HFF-Myc (cell line): ENCODE results near the gene CNNM4.

Experiments used
- DNase-seq: peaks from one replicate; pipeline ENCODE4 v3.0.0-alpha.2; 2011; ENCODE audit warnings: low read depth; ENCODE audit errors: extremely low read depth
- H3K4me3 ChIP-seq: replicated peaks from 2 replicates; pipeline ENCODE4 v1.5.1; 2011; ENCODE audit warnings: low read depth, mild to moderate bottlenecking, control low read depth, low read length
- TF ChIP-seq, protein P1 (sequence below): IDR thresholded peaks from 2 replicates; pipeline ENCODE4 v1.5.1; 2012; ENCODE audit warnings: mild to moderate bottlenecking, low read depth, low read length, control low read depth; ENCODE audit errors: missing control alignments

Gene CNNM4

DNA sequence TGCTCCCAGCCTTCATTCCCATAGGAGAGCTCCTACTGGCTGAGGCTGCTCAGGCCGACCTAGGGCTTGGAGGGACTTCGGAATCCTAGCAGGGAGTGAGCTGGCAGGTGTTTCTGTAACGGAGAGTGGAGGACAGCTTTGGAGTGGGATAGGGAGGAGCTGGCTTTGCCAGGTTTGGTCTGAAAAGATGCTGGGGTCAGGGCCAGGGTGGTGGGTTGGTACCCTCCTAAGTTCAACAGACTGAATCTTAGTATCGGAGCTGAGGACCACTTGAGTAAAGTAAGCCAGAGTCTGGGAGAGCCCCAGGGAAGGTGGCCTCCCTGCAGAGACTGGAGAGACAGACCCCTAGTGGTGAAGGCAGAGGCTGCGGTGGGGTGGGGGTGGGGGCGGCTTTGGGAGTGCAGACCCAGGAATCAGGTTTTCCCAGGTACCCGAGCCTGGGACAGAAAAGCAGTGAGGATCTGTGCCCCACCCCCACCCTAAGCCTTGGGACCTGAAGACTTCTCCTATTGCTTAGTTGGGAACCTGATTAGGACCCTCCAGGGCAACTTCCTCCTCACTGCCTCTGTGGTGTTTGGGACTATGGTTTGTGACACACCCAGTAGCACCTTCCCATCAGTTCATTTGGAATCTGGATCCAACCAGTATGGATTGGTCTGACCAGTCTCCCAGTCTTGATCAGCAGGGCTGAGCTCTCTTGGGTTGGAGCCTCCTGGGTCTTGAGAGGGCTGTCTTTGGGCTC lies 3.0 kb downstream of the CNNM4 start:
- no peak for DNase-seq
- TF ChIP-seq, protein P1, sequence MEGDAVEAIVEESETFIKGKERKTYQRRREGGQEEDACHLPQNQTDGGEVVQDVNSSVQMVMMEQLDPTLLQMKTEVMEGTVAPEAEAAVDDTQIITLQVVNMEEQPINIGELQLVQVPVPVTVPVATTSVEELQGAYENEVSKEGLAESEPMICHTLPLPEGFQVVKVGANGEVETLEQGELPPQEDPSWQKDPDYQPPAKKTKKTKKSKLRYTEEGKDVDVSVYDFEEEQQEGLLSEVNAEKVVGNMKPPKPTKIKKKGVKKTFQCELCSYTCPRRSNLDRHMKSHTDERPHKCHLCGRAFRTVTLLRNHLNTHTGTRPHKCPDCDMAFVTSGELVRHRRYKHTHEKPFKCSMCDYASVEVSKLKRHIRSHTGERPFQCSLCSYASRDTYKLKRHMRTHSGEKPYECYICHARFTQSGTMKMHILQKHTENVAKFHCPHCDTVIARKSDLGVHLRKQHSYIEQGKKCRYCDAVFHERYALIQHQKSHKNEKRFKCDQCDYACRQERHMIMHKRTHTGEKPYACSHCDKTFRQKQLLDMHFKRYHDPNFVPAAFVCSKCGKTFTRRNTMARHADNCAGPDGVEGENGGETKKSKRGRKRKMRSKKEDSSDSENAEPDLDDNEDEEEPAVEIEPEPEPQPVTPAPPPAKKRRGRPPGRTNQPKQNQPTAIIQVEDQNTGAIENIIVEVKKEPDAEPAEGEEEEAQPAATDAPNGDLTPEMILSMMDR, result peak; percentile 58
- H3K4me3 ChIP-seq, result peak overlapping the region; percentile 39

DNA sequence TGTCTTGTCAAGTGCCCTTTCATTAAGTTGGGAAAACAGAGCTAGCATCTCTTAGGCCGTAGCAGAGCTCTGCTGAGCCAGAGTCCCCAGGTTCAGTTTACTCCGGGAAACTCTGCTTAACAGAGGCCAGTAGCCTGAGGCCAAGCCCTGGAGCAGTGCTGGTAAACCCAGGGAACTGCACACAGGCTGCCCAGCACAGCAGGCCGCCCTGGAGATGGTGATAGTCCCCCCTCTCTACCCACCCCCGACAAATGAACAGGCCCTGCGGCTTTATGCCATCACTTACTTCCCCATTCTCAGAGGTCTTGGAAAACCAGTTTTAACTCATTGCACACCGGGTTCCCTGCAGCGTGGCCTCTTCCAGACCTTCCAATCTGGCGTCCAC lies 3.5 kb downstream of the CNNM4 start:
- H3K4me3 ChIP-seq, result peak overlapping the region; percentile 39
- no peak for DNase-seq

DNA sequence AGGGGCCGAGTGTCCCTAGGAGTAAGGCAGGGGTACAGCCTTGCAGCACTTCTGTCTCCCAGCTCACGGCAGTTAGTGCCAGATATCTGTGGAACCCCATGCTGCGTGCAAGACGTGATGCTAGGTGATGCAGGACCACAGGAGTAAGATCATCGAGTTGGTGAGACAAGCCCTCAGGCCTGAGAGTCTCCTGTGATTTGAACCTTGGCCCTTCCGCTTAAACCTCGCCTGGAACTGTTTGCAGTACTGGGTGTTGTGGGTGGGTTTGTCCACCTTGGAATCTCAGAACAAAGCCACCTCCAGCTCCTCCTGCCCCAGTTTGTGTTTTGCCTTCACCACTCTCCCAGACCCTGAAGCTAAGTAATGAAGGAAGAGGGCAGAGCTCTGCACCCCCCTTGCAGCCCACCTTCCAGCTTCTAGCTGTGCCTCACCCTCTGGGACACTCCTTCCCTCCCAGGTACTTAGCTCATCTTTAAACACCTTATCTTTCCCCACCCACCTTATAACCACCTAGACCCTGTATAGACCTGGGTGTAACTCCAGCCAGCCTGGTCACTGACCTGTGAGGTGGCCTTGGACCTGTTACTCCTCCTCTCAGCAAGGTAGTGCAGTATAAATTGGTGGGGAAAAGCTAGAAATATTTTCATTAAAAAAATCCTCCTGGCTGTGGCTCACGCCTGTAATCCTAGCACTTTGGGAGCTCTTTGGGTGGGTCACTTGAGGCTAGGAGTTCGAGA lies 6.6 kb downstream of the CNNM4 start:
- TF ChIP-seq, protein P1, result no peak
- DNase-seq, result no peak
- H3K4me3 ChIP-seq, result no peak overlapping the region

More for the DNA sequence above, 3.5 kb downstream of the CNNM4 start:
- TF ChIP-seq, protein P1, result no peak

DNA sequence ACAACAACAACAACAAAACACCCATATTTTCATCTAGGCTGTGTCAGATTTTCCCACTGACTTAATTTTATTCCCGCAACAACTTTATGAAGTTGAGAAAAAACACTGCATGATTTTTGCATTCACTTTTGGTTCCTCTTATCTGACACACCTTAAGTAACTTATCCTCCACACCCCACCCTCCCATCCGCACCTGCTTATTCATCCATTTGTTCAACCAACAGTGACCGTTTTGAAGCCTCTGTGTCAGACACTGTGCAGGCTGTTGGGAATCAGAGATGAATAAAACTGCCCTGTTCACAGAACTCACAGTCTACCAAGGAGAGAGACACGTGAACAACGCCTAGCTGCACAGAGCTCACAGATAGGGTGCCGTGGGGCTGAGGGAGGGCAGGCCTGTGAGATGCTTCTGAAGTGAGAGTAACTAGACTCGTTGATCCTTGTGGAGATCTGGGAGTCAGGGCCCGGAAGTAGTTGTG lies 7.4 kb downstream of the CNNM4 start:
- DNase-seq, result no peak
- no peak overlapping the region for H3K4me3 ChIP-seq
- TF ChIP-seq, protein P1, result no peak

DNA sequence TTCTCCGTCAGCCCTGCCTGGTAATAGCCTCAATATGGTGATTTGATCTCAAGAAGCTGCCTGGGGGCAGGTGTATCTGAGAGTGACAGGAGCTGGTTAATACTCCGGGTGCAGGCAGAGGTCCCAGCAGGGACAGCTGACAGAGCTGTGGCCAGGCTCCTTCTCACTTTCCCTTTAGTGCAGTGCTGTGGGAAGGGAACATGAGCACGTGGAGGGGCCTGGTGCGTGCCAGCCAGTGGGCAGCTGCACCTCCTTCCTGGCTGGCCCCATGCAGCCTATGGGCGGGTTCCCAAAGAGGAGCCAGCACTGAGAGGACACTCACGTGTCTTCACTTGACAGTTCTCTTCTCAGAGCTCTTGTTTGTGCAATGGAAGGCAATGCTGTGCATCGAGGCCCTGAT lies 9.1 kb downstream of the CNNM4 start:
- no peak for DNase-seq
- H3K4me3 ChIP-seq, result no peak overlapping the region
- TF ChIP-seq, protein P1, result no peak

DNA sequence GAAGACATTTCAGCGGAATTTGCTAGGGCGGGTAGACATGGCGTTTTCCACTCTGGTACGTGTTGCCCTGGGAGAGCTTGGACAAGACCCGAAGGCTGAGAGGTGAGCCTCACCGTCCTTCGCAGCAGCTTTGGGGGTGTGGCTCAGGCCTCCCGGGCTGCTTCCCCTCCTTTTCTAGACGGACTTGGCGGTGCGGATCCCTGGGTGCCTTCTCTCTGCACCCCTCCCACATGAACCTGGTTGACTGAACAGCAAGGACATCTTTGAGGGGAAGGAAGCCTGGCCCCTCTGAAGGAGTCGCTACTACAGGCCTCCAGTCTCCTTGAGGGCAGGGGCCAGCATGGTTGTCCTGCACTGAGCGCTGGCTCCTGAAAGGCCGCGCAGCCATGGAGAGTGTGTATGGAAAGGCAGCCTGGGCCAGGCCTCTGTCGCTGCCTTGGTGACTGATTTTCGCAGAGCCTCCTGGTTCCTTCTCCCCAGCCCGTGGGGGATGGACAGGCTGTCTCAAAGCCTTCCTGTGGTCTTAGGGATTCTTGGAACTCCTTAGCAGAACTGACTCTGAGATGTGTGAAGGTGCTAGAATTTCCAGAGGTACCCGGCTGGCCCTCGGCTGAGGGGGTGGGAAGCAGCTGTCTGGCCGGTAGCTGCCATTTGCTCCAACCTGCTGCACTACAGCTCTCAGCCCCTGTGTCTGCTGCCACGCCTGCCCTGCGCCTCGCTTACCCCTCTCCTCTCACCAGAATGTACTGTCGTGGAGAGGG lies 9.9 kb downstream of the CNNM4 start:
- no peak for DNase-seq
- H3K4me3 ChIP-seq, result no peak overlapping the region
- TF ChIP-seq, protein P1, result no peak
